Lower leg skin (tissue), 3 donors: ENCODE results near the gene ARG2.

Experiments
- POLR2A ChIP-seq, 2 donors: fragments of 450-650 bp; IDR thresholded peaks; one replicate each; pipeline ENCODE4 v1.6.1; 2016 to 2017; ENCODE audit warnings: antibody characterized with exemption in 2 of 2, mild to moderate bottlenecking in 1 of 2, moderate library complexity in 1 of 2
- TF ChIP-seq, protein P1 (sequence below), 3 donors: fragments of 450-650 bp; IDR thresholded peaks; one replicate each; pipeline ENCODE4 v1.5.1; 2016; ENCODE audit warnings: antibody characterized with exemption in 3 of 3, mild to moderate bottlenecking in 3 of 3, moderate library complexity in 2 of 3

DNA sequence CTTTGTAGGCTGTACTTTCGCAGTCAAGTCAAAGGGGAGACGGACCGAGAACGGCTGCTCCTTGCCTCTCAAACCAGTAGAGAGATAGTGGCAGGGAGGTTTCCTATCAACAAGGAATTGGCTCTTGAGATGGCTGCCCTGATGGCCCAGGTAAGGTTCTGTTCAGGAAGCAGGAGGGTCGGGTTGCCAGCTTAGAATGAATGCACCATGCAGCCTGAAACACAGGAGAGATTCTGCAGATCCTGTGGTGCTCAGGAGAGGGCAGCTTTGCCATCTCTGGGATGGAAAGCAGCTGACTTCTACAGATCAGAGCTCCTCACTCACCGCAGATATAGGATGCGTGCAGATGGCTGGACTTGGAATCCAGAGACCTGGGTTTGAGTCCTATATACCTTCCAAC lies 37.7 kb upstream of the ARG2 start:
- TF ChIP-seq POLR2A (IDR thresholded peaks at IDR 0.05): no peak
- TF ChIP-seq, protein P1, sequence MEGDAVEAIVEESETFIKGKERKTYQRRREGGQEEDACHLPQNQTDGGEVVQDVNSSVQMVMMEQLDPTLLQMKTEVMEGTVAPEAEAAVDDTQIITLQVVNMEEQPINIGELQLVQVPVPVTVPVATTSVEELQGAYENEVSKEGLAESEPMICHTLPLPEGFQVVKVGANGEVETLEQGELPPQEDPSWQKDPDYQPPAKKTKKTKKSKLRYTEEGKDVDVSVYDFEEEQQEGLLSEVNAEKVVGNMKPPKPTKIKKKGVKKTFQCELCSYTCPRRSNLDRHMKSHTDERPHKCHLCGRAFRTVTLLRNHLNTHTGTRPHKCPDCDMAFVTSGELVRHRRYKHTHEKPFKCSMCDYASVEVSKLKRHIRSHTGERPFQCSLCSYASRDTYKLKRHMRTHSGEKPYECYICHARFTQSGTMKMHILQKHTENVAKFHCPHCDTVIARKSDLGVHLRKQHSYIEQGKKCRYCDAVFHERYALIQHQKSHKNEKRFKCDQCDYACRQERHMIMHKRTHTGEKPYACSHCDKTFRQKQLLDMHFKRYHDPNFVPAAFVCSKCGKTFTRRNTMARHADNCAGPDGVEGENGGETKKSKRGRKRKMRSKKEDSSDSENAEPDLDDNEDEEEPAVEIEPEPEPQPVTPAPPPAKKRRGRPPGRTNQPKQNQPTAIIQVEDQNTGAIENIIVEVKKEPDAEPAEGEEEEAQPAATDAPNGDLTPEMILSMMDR (IDR thresholded peaks at IDR 0.05): no peak
